GM12891 (cell line): ENCODE data around the gene NFE2L2.

Experiments used
- PAX5 ChIP-seq: IDR thresholded peaks from 2 replicates; pipeline ENCODE4 v1.6.1; 2011; ENCODE audit warnings: low read length, moderate library complexity, mild to moderate bottlenecking; ENCODE audit not compliant: insufficient read depth, severe bottlenecking
- POLR2A ChIP-seq: IDR thresholded peaks from 2 replicates; pipeline ENCODE4 v1.6.1; 2011; ENCODE audit warnings: low read depth, low read length, control low read depth
- POLR2AphosphoS5 ChIP-seq: IDR thresholded peaks from 2 replicates; pipeline ENCODE4 v1.6.1; 2011; ENCODE audit warnings: low read depth, low read length, control low read depth
- TAF1 ChIP-seq: IDR thresholded peaks from 2 replicates; pipeline ENCODE4 v1.6.1; 2011; ENCODE audit warnings: low read depth, low read length, control low read depth

- TF ChIP-seq POLR2A = no peak
- TF ChIP-seq POLR2AphosphoS5 = no peak
- TF ChIP-seq TAF1 = no peak
- no peak for TF ChIP-seq PAX5
Measured at GRCh38 chr2:177268901-177269300, 4.4 kb upstream of the NFE2L2 start.
